HepG2 (cell line): ENCODE measurements around the gene ATP9B. TPM values are rescaled to one million over a fixed set of nuclear protein-coding genes. Genes with fewer than 3 reads are reported as not detected.

ENCODE experiments used
- ATAC-seq: fragments of 200-7000 bp; cut with Tn5 transposase; 3 replicates; pipeline ENCODE4 v1.9.1; 2020; ENCODE audit warnings: mild to moderate bottlenecking, moderate library complexity
- BruUV-seq: library from RNA; stranded (reverse); fragments of 400-500 nt; replicated peaks from 2 replicates; lab custom pipeline; 2021; lab: Mats Ljungman, UMichigan
- CTCF ChIA-PET: fragments of 300-600 bp; formaldehyde crosslinking; extraction: SDS; loops from one replicate; lab custom pipeline; 2021; ENCODE audit warnings: low total read pairs, inconsistent platforms, low intra/inter-chr PET ratio; lab: Yijun Ruan, JAX
- POLR2A ChIA-PET: fragments of 350-600 bp; sonication (Branson Sonifier 250); formaldehyde crosslinking; loops from one replicate; lab custom pipeline; 2020; ENCODE audit warnings: antibody characterized with exemption, inconsistent platforms; lab: Yijun Ruan, JAX
- DNase-seq: peaks from one replicate; pipeline ENCODE4 v3.0.0-alpha.2; 2015; ENCODE audit warnings: low spot score
- FAIRE-seq: peaks from 3 replicates; lab custom pipeline; 2011; peaks lifted over from hg19 to GRCh38; lab: Jason Lieb, UNC
- H2AFZ ChIP-seq: one replicate; pipeline ENCODE4 v1.6.1; 2011; ENCODE audit warnings: low read length, inconsistent platforms
- H3K27ac ChIP-seq: fragments of 300-600 bp; 3 replicates; pipeline ENCODE4 v1.8.0; 2011; ENCODE audit warnings: mixed run types, mild to moderate bottlenecking, mixed read lengths, low read length, inconsistent platforms; ENCODE audit not compliant: insufficient read depth; ENCODE audit errors: extremely low read length
- H3K27me3 ChIP-seq, 2 experiments: fragments of 200-600 bp in 1 of 2; 2 replicates in 1 of 2; 3 replicates in 1 of 2; pipeline versions ENCODE4 v1.6.0 to v1.8.0; 2011; ENCODE audit warnings: low read length in 2 of 2, mild to moderate bottlenecking in 2 of 2, moderate library complexity in 2 of 2, inconsistent platforms in 1 of 2; ENCODE audit not compliant: insufficient read depth in 2 of 2, control insufficient read depth in 1 of 2
- H3K36me3 ChIP-seq, 2 experiments: fragments of 200-600 bp in 1 of 2; replicated peaks in 1 of 2; 2 replicates in 1 of 2; 3 replicates in 1 of 2; pipeline versions ENCODE4 v1.5.1 to v1.8.0; 2011; ENCODE audit warnings: low read length in 2 of 2, inconsistent platforms in 1 of 2; ENCODE audit not compliant: insufficient read depth in 2 of 2, control insufficient read depth in 1 of 2
- H3K4me1 ChIP-seq: 2 replicates; pipeline ENCODE4 v1.5.1; 2012; ENCODE audit warnings: low read length, inconsistent platforms; ENCODE audit not compliant: insufficient read depth
- H3K4me2 ChIP-seq: 2 replicates; pipeline ENCODE4 v1.6.0; 2011; ENCODE audit warnings: low read depth, low read length, inconsistent platforms
- H3K4me3 ChIP-seq, 3 experiments: fragments of 200-600 bp in 1 of 3; sonication (generic), shearing (Covaris generic) in 1 of 3; replicated peaks in 1 of 3; 2 replicates each; pipeline ENCODE4 v1.5.1; 2011 to 2016; ENCODE audit warnings: low read length in 3 of 3, inconsistent platforms in 2 of 3, low read depth in 2 of 3, mild to moderate bottlenecking in 2 of 3, control low read depth in 1 of 3, mixed read lengths in 1 of 3; ENCODE audit not compliant: insufficient read depth in 1 of 3
- H3K79me2 ChIP-seq: one replicate; pipeline ENCODE4 v1.6.1; 2011; ENCODE audit warnings: low read length, inconsistent platforms; ENCODE audit not compliant: insufficient read depth
- H3K9ac ChIP-seq: 2 replicates; pipeline ENCODE4 v1.6.0; 2011; ENCODE audit warnings: mild to moderate bottlenecking, low read depth, low read length, inconsistent platforms; ENCODE audit not compliant: insufficient read depth
- H3K9me3 ChIP-seq: 2 replicates; pipeline ENCODE4 v1.5.1; 2012; ENCODE audit warnings: mild to moderate bottlenecking, low read length
- H4K20me1 ChIP-seq: 2 replicates; pipeline ENCODE4 v1.6.0; 2011; ENCODE audit warnings: inconsistent platforms, mild to moderate bottlenecking, low read length, moderate library complexity; ENCODE audit not compliant: insufficient read depth
- ADNP ChIP-seq: sonication (generic); formaldehyde crosslinking; IDR thresholded peaks from 2 replicates; pipeline ENCODE4 v1.4.0; 2020; ENCODE audit warnings: missing genetic modification reagents
- CEBPG ChIP-seq: IDR thresholded peaks from 2 replicates; pipeline ENCODE4 v1.6.1; 2016
- HHEX ChIP-seq: IDR thresholded peaks from 2 replicates; pipeline ENCODE4 v1.6.1; 2016; ENCODE audit warnings: control low read depth
- NFIB ChIP-seq: sonication (generic); formaldehyde crosslinking; IDR thresholded peaks from 2 replicates; pipeline ENCODE4 v1.9.0; 2021; ENCODE audit warnings: missing genetic modification reagents, mild to moderate bottlenecking, borderline replicate concordance
- NFKBIZ ChIP-seq: IDR thresholded peaks from 2 replicates; pipeline ENCODE4 v1.6.1; 2018; ENCODE audit warnings: missing genetic modification reagents, missing compliant biosample characterization
- RAD21 ChIP-seq: fragments of 450-650 bp; formaldehyde crosslinking; IDR thresholded peaks from 2 replicates; pipeline ENCODE4 v1.5.0; 2020; ENCODE audit warnings: mild to moderate bottlenecking
- RXRA ChIP-seq: sonication (generic); formaldehyde crosslinking; IDR thresholded peaks from 2 replicates; pipeline ENCODE4 v1.5.1; 2020; ENCODE audit warnings: missing genetic modification reagents
- SIX4 ChIP-seq: sonication (generic); formaldehyde crosslinking; IDR thresholded peaks from 2 replicates; pipeline ENCODE4 v1.4.0; 2020; ENCODE audit warnings: missing genetic modification reagents
- SNAPC5 ChIP-seq: sonication (generic); formaldehyde crosslinking; IDR thresholded peaks from 2 replicates; pipeline ENCODE4 v1.8.1; 2023; ENCODE audit warnings: mild to moderate bottlenecking, missing genetic modification reagents, borderline replicate concordance
- ZFP41 ChIP-seq: sonication (generic); formaldehyde crosslinking; IDR thresholded peaks from 2 replicates; pipeline ENCODE4 v1.4.0; 2020; ENCODE audit warnings: mild to moderate bottlenecking, missing genetic modification reagents, borderline replicate concordance
- ZKSCAN1 ChIP-seq: fragments of 150-350 bp; IDR thresholded peaks from 2 replicates; pipeline ENCODE4 v1.6.1; 2014; ENCODE audit warnings: low read length
- ZNF143 ChIP-seq: sonication (generic); formaldehyde crosslinking; IDR thresholded peaks from 2 replicates; pipeline ENCODE4 v1.4.0; 2020; ENCODE audit warnings: missing genetic modification reagents
- ZNF18 ChIP-seq: sonication (generic); formaldehyde crosslinking; IDR thresholded peaks from 2 replicates; pipeline ENCODE4 v1.8.0; 2022; ENCODE audit warnings: mild to moderate bottlenecking, missing genetic modification reagents; ENCODE audit not compliant: insufficient replicate concordance
- ZNF24 ChIP-seq: fragments of 450-650 bp; IDR thresholded peaks from 2 replicates; pipeline ENCODE4 v1.6.1; 2017; ENCODE audit warnings: antibody characterized with exemption, mild to moderate bottlenecking
- ZNF563 ChIP-seq: sonication (generic); formaldehyde crosslinking; IDR thresholded peaks from 2 replicates; pipeline ENCODE4 v1.8.0; 2022; ENCODE audit warnings: mild to moderate bottlenecking, moderate library complexity, missing genetic modification reagents
- ZNF609 ChIP-seq: sonication (generic); formaldehyde crosslinking; IDR thresholded peaks from 2 replicates; pipeline ENCODE4 v1.4.0; 2020; ENCODE audit warnings: mild to moderate bottlenecking, missing genetic modification reagents, borderline replicate concordance
- WGBS: methylation state at CpG from one replicate; pipeline ENCODE4 v1.1.6; 2017; ENCODE audit warnings: low lambda C conversion rate; 5-methylcytosine and 5-hydroxymethylcytosine counted together
- in situ Hi-C: cut with HindIII; loops from 2 replicates; pipeline ENCODE4 v1.10.0; 2017; ENCODE audit warnings: low pct_unique_long_range_greater_than_20kb; ENCODE audit not compliant: extremely low pct_ligation_motif_present
- intact Hi-C: fragments of 100-400 bp; cut with micrococcal nuclease; formaldehyde crosslinking; loops from one replicate; pipeline ENCODE4 v1.10.0; 2022; ENCODE audit not compliant: unreplicated experiment
- polyA plus RNA-seq, 8 experiments: library from polyadenylated mRNA; depleted of rRNA in 3 of 8; stranded (reverse) in 7 of 8; unstranded in 1 of 8; fragments of >200 nt; fragmentation: Illumina TruSeq in 4 of 8; extraction: Trizol in 4 of 8; gene quantifications; 2 replicates each; pipeline versions ENCODE4 v1.2.1 to v1.2.3, GENCODE V29; 2011 to 2016; ENCODE audit warnings: low read depth in 4 of 8, missing spikeins in 1 of 8, mixed read lengths in 1 of 8; ENCODE audit not compliant: insufficient read depth in 1 of 8
- total RNA-seq, 5 experiments: library from RNA; depleted of rRNA; stranded (reverse); fragments of >200 nt; fragmentation: Illumina TruSeq; extraction: Trizol; gene quantifications; 2 replicates each; pipeline ENCODE4 v1.2.3, GENCODE V29; 2016; ENCODE audit warnings: low read depth in 1 of 5

The ATP9B gene
- total and polyA plus RNA-seq, 2 of the 13 experiments (the other 11 are each of a cell fraction or from before 2014, with no cell fraction given) = 10.8 to 11.3 TPM

GRCh38 chr18:79355433-79356335 lies 286.5 kb downstream of the ATP9B start:
- CTCF ChIA-PET = no interaction called here
- Histone ChIP-seq H3K36me3 (peaks cover 0 to 13% of the 10 kb centered on the region in 2 experiments; a peak in 1 of 5 replicates), H4K20me1 (no peaks in the 10 kb centered on the region), H3K27me3 (no peaks in the 10 kb centered on the region), H3K9ac (no peak overlapping the region), H3K79me2 (no peaks in the 10 kb centered on the region), H3K4me1 (no peaks in the 10 kb centered on the region), H3K4me2 (no peak overlapping the region), H3K27ac (no peak overlapping the region), H2AFZ (no peak overlapping the region), H3K4me3 (no peak overlapping the region), H3K9me3 (no peaks in the 10 kb centered on the region)
- intact Hi-C loops = loop anchor here (10.0 kb wide), 1 partner anchor 289 kb away; no protein-coding TSS in a partner anchor
- TF ChIP-seq ZKSCAN1 = no peak
- TF ChIP-seq ZNF143 (CRISPR knock-in tag) = no peak
- TF ChIP-seq SIX4 (CRISPR knock-in tag) = no peak
- TF ChIP-seq RAD21 = no peak
- no peak for TF ChIP-seq CEBPG
- TF ChIP-seq ADNP (CRISPR knock-in tag) = no peak
- no peak for TF ChIP-seq ZNF18 (CRISPR knock-in tag)
- no peak for TF ChIP-seq ZNF24
- TF ChIP-seq ZFP41 (CRISPR knock-in tag) = no peak
- no peak for TF ChIP-seq ZNF609 (CRISPR knock-in tag)
- no peak for TF ChIP-seq NFKBIZ
- no peak for TF ChIP-seq NFIB (CRISPR knock-in tag)
- TF ChIP-seq RXRA (CRISPR knock-in tag) = no peak
- TF ChIP-seq SNAPC5 = no peak
- no peak for TF ChIP-seq HHEX
- TF ChIP-seq ZNF563 (CRISPR knock-in tag) = no peak
- in situ Hi-C loops = no loop called here
- POLR2A ChIA-PET = no interaction called here
- FAIRE-seq (no peak), ATAC-seq (no peak), DNase-seq (no peak)
- WGBS = 91% methylated on average over 24 of the region's 26 CpGs
- BruUV-seq = no TSS peak
